B cell (primary cell): ENCODE measurements around the gene HACD4. TPM values are rescaled to one million over a fixed set of nuclear protein-coding genes. Genes with fewer than 3 reads are reported as not detected.

Experiments
- ATAC-seq: fragments of 200-7000 bp; cut with Tn5 transposase; one replicate; pipeline ENCODE4 v1.10.0; 2021; ENCODE audit warnings: low read depth, mild to moderate bottlenecking, moderate number of reproducible peaks, moderate library complexity
- CTCF ChIA-PET: fragments of 350-600 bp; sonication (Branson Sonifier 250); formaldehyde crosslinking; loops from one replicate; lab custom pipeline; 2021; ENCODE audit warnings: antibody characterized with exemption, inconsistent platforms; lab: Charles Lee
- POLR2A ChIA-PET: fragments of 350-600 bp; sonication (Branson Sonifier 250); formaldehyde crosslinking; loops from one replicate; lab custom pipeline; 2021; ENCODE audit warnings: antibody characterized with exemption; lab: Charles Lee
- DNase-seq: peaks from one replicate; pipeline ENCODE4 v3.0.0; 2013
- H2AFZ ChIP-seq: 2 replicates; pipeline ENCODE4 v1.6.1; 2012; ENCODE audit warnings: mild to moderate bottlenecking, low read depth, low read length; ENCODE audit not compliant: insufficient read depth, poor library complexity, severe bottlenecking
- H3K27ac ChIP-seq, 2 donors: 1 replicate in 1 of 2; 2 replicates in 1 of 2; pipeline ENCODE4 v1.5.1; 2012 to 2013; ENCODE audit warnings: low read length in 2 of 2, mild to moderate bottlenecking in 2 of 2, moderate library complexity in 1 of 2
- H3K27me3 ChIP-seq, 4 experiments: fragments of 200-600 bp in 1 of 4; sonication (generic) in 1 of 4; replicated peaks in 1 of 4; 1 replicate in 2 of 4; 2 replicates in 2 of 4; pipeline versions ENCODE4 v1.6.1 to v1.7.0; 2013 to 2016; ENCODE audit warnings: low read length in 3 of 4, mild to moderate bottlenecking in 2 of 4, mixed read lengths in 1 of 4, moderate library complexity in 1 of 4; ENCODE audit not compliant: insufficient read depth in 4 of 4, control insufficient read depth in 3 of 4; ENCODE audit errors: control extremely low read depth in 1 of 4
- H3K36me3 ChIP-seq, 2 experiments: replicated peaks in 1 of 2; 1 replicate in 1 of 2; 2 replicates in 1 of 2; pipeline versions ENCODE4 v1.6.1 to v1.7.1; 2013; ENCODE audit warnings: low read length in 1 of 2; ENCODE audit not compliant: insufficient read depth in 2 of 2, control insufficient read depth in 1 of 2; ENCODE audit errors: control extremely low read depth in 1 of 2, extremely low read depth in 1 of 2
- H3K4me1 ChIP-seq, 2 donors: fragments of 200-600 bp in 1 of 2; sonication (generic) in 1 of 2; 1 replicate in 1 of 2; 2 replicates in 1 of 2; pipeline versions ENCODE4 v1.5.1 to v1.6.1; 2013 to 2017; ENCODE audit warnings: low read length in 2 of 2; ENCODE audit not compliant: control insufficient read depth in 2 of 2, insufficient read depth in 2 of 2
- H3K4me2 ChIP-seq: replicated peaks from 2 replicates; pipeline ENCODE3; 2012; ENCODE audit warnings: mild to moderate bottlenecking, low read depth, low read length; ENCODE audit not compliant: poor library complexity, severe bottlenecking
- H3K4me3 ChIP-seq, 5 experiments: fragments of 200-600 bp in 1 of 5; sonication (generic) in 1 of 5; 1 replicate in 3 of 5; 2 replicates in 2 of 5; pipeline versions ENCODE4 v1.5.1 to v1.7.0; 2011 to 2016; ENCODE audit warnings: low read length in 4 of 5, mild to moderate bottlenecking in 4 of 5, low read depth in 2 of 5, control low read depth in 1 of 5, moderate library complexity in 1 of 5; ENCODE audit not compliant: insufficient read depth in 1 of 5; ENCODE audit errors: control extremely low read depth in 1 of 5, extremely low read depth in 1 of 5
- H3K79me2 ChIP-seq: fragments of 200-600 bp; sonication (generic); one replicate; pipeline ENCODE4 v1.6.0; 2016; ENCODE audit warnings: low read length; ENCODE audit not compliant: control insufficient read depth, insufficient read depth
- H3K9ac ChIP-seq: fragments of 200-600 bp; sonication (generic); 2 replicates; pipeline ENCODE4 v1.6.1; 2017; ENCODE audit warnings: mild to moderate bottlenecking, low read length, moderate library complexity
- H3K9me3 ChIP-seq, 3 donors: one replicate each; pipeline versions ENCODE4 v1.6.1 to v1.7.1; 2013; ENCODE audit warnings: low read length in 2 of 3; ENCODE audit not compliant: control insufficient read depth in 2 of 3, insufficient read depth in 1 of 3; ENCODE audit errors: control extremely low read depth in 1 of 3
- H4K20me1 ChIP-seq: 2 replicates; pipeline ENCODE4 v1.6.0; 2012; ENCODE audit warnings: mild to moderate bottlenecking, low read length; ENCODE audit not compliant: insufficient read depth, control insufficient read depth, poor library complexity, severe bottlenecking
- H3K27ac Mint-ChIP-seq: one replicate; pipeline ENCODE4 v1.8.0; 2021; ENCODE audit warnings: mixed read lengths
- H3K27me3 Mint-ChIP-seq: one replicate; pipeline ENCODE4 v1.8.0; 2021; ENCODE audit warnings: mixed read lengths
- H3K4me1 Mint-ChIP-seq: one replicate; pipeline ENCODE4 v1.8.0; 2021; ENCODE audit warnings: mixed read lengths
- H3K4me3 Mint-ChIP-seq: one replicate; pipeline ENCODE4 v1.8.0; 2021; ENCODE audit warnings: mixed read lengths
- H3K9me3 Mint-ChIP-seq: one replicate; pipeline ENCODE4 v1.8.0; 2022; ENCODE audit warnings: mixed read lengths; ENCODE audit not compliant: insufficient read depth
- CTCF ChIP-seq: fragments of 200-600 bp; IDR thresholded peaks from one replicate; pipeline ENCODE4 v1.8.0; 2022; ENCODE audit warnings: antibody characterized with exemption, mild to moderate bottlenecking
- EZH2 ChIP-seq: IDR thresholded peaks from 2 replicates; pipeline ENCODE4 v1.6.1; 2012; ENCODE audit warnings: borderline replicate concordance, low read depth, mild to moderate bottlenecking, moderate library complexity, low read length; ENCODE audit not compliant: insufficient read depth, poor library complexity, severe bottlenecking
- WGBS: methylation state at CpG from one replicate; pipeline ENCODE4 v1.1.5; 2013; ENCODE audit warnings: missing lambda C conversion rate; ENCODE audit not compliant: insufficient coverage; 5-methylcytosine and 5-hydroxymethylcytosine counted together
- intact Hi-C: fragments of 100-400 bp; cut with micrococcal nuclease; formaldehyde crosslinking; loops from one replicate; pipeline ENCODE4 v1.10.0; 2022
- polyA plus RNA-seq: library from polyadenylated mRNA; depleted of rRNA; stranded (reverse); fragments of >200 nt; gene quantifications from 2 replicates; pipeline ENCODE4 v1.2.3, GENCODE V29; 2012
- total RNA-seq, 2 donors: library from RNA; stranded (reverse); fragments of 120-200 nt in 1 of 2; gene quantifications; 1 replicate in 1 of 2; 2 replicates in 1 of 2; pipeline versions ENCODE4 v1.2.3 to v1.2.4, GENCODE V29; 2013 to 2022

The HACD4 gene
- total and polyA plus RNA-seq, 2 donors (not counting 1 experiment from before 2014, with no cell fraction given), result 3.9 to 4.5 TPM

GRCh38 chr9:21070171-21070571 lies 38.7 kb upstream of the HACD4 start:
- Histone ChIP-seq H3K4me2 (no peak overlapping the region), H3K36me3 (no peaks in the 10 kb centered on the region), H4K20me1 (no peaks in the 10 kb centered on the region), H3K79me2 (no peaks in the 10 kb centered on the region), H3K9ac (no peak overlapping the region), H3K27ac (no peak overlapping the region), H3K4me3 (no peak overlapping the region), H2AFZ (no peak overlapping the region), H3K4me1 (no peaks in the 10 kb centered on the region), H3K27me3 (no peaks in the 10 kb centered on the region), H3K9me3 (no peaks in the 10 kb centered on the region)
- H3K27ac Mint-ChIP-seq, result no peak overlapping the region
- POLR2A ChIA-PET, result no interaction called here
- H3K4me1 Mint-ChIP-seq, result no peaks in the 10 kb centered on the region
- TF ChIP-seq EZH2 (no peak), CTCF (no peak)
- DNase-seq (no peak), ATAC-seq (no peak)
- CTCF ChIA-PET, result interaction anchor here (0.6 kb wide), 1 partner anchor 1138 kb away, joined by 4 read pairs; no protein-coding TSS in a partner anchor
- H3K4me3 Mint-ChIP-seq, result no peak overlapping the region
- WGBS, result 34% methylated on average over 3 of the region's 4 CpGs
- no peaks in the 10 kb centered on the region for H3K9me3 Mint-ChIP-seq
- no peaks in the 10 kb centered on the region for H3K27me3 Mint-ChIP-seq
- intact Hi-C loops, result no loop called here

GRCh38 chr9:21060919-21061561 lies 29.6 kb upstream of the HACD4 start:
- H3K79me2 ChIP-seq, result no peaks in the 10 kb centered on the region
- Mint-ChIP-seq H3K4me3 (no peak overlapping the region), H3K9me3 (peaks cover 3% of the 10 kb centered on the region), H3K27me3 (no peaks in the 10 kb centered on the region), H3K27ac (no peak overlapping the region), H3K4me1 (no peaks in the 10 kb centered on the region)
- no peak overlapping the region for H3K4me2 ChIP-seq
- H3K9me3 ChIP-seq, result no peaks in the 10 kb centered on the region
- H3K27ac ChIP-seq, result no peak overlapping the region
- no peaks in the 10 kb centered on the region for H3K27me3 ChIP-seq
- DNase-seq (no peak), ATAC-seq (no peak)
- H3K4me3 ChIP-seq, result no peak overlapping the region
- H2AFZ ChIP-seq, result no peak overlapping the region
- H3K9ac ChIP-seq, result no peak overlapping the region
- H4K20me1 ChIP-seq, result no peaks in the 10 kb centered on the region
- no peaks in the 10 kb centered on the region for H3K36me3 ChIP-seq
- intact Hi-C loops, result no loop called here
- H3K4me1 ChIP-seq, result no peaks in the 10 kb centered on the region
- WGBS, result 0% methylated on average over 1 of the region's 2 CpGs
- TF ChIP-seq EZH2, result no peak
- no peak for TF ChIP-seq CTCF
- ChIA-PET POLR2A (no interaction called here), CTCF (no interaction called here)
